ENCODE data around the gene LARP4B.

LARP4B gene

GRCh38 chr10:931326-932318, at the start of gene LARP4B (continued):
- TF ChIP-seq PATZ1 (tag by site-specific recombination; IDR thresholded peaks at IDR 0.05): peak; percentile 73

- H3K9me3 ChIP-seq (ENCODE audit: control insufficient read depth, insufficient read depth, low read depth, low read length): no peaks in the 10 kb centered on the region
- no peak overlapping the region for H3K27ac ChIP-seq (ENCODE audit: extremely low read depth, low read depth, low read length)
- POLR2A ChIA-PET: no interaction called here
- TF ChIP-seq SETDB1 (IDR thresholded peaks at IDR 0.05; ENCODE audit: insufficient read length, low read length): peak; percentile 94
- peak; percentile 100 for TF ChIP-seq ZNF585B (tag by site-specific recombination; IDR thresholded peaks at IDR 0.05)
- TF ChIP-seq TRIM28 (IDR thresholded peaks at IDR 0.05; ENCODE audit: borderline replicate concordance, low read length): peak; percentile 97
- no peak for TF ChIP-seq ZNF23 (tag by site-specific recombination; IDR thresholded peaks at IDR 0.05; ENCODE audit: borderline replicate concordance)
- CTCF ChIA-PET: no interaction called here
- H3K4me1 ChIP-seq (ENCODE audit: control insufficient read depth, insufficient read depth, low read length): no peaks in the 10 kb centered on the region
- no peak overlapping the region for H3K4me3 ChIP-seq (ENCODE audit: low read depth, low read length)
- peaks cover 0 to 10% of the 10 kb centered on the region in 2 experiments; a peak in 1 of 3 replicates for H3K36me3 ChIP-seq (ENCODE audit: control insufficient read depth in 2 of 2, insufficient read depth in 1 of 2, low read length in 2 of 2)
Measured at GRCh38 chr10:980468-981093, 49.1 kb upstream of the LARP4B start.

GRCh38 chr10:978826-979421, 47.4 kb upstream of the LARP4B start:
- no peaks in the 10 kb centered on the region for H3K4me1 ChIP-seq (ENCODE audit: control insufficient read depth, insufficient read depth, low read length)
- H3K9me3 ChIP-seq (ENCODE audit: control insufficient read depth, insufficient read depth, low read depth, low read length): no peaks in the 10 kb centered on the region
- no peak overlapping the region for H3K4me3 ChIP-seq (ENCODE audit: low read depth, low read length)
- peaks cover 0 to 6% of the 10 kb centered on the region in 2 experiments; a peak in 1 of 3 replicates for H3K36me3 ChIP-seq (ENCODE audit: control insufficient read depth in 2 of 2, insufficient read depth in 1 of 2, low read length in 2 of 2)
- no peak overlapping the region for H3K27ac ChIP-seq (ENCODE audit: extremely low read depth, low read depth, low read length)
- CTCF ChIA-PET: no interaction called here
- POLR2A ChIA-PET: no interaction called here
- TF ChIP-seq GLIS2 (tag by site-specific recombination; IDR thresholded peaks at IDR 0.05): no peak
- TF ChIP-seq ZNF529 (tag by site-specific recombination; IDR thresholded peaks at IDR 0.05; ENCODE audit: insufficient replicate concordance): peak; percentile 74
- TF ChIP-seq SP7 (tag by site-specific recombination; IDR thresholded peaks at IDR 0.05): 0 out of 2 replicates have a peak, but pooled peaks have one; percentile 21
- TF ChIP-seq SETDB1 (IDR thresholded peaks at IDR 0.05; ENCODE audit: insufficient read length, low read length): peak; percentile 90
- TF ChIP-seq TRIM28 (IDR thresholded peaks at IDR 0.05; ENCODE audit: borderline replicate concordance, low read length): peak; percentile 78; the same call in 1 of the 2 replicates
- TF ChIP-seq ZNF549 (tag by site-specific recombination; IDR thresholded peaks at IDR 0.05): peak; percentile 48; the same call in 1 of the 2 replicates
- TF ChIP-seq ZNF148 (tag by site-specific recombination; IDR thresholded peaks at IDR 0.05; ENCODE audit: borderline replicate concordance): no peak
- TF ChIP-seq ZNF37A (tag by site-specific recombination; IDR thresholded peaks at IDR 0.05): peak; percentile 33; the same call in 1 of the 2 replicates
- no peak for TF ChIP-seq BCL11A (tag by site-specific recombination; IDR thresholded peaks at IDR 0.05; ENCODE audit: low read depth)
- TF ChIP-seq ZNF610 (tag by site-specific recombination; IDR thresholded peaks at IDR 0.05; ENCODE audit: borderline replicate concordance): peak; percentile 91
- peak; percentile 57 for TF ChIP-seq ZNF510 (tag by site-specific recombination; IDR thresholded peaks at IDR 0.05; ENCODE audit: insufficient replicate concordance)
- TF ChIP-seq FEZF1 (tag by site-specific recombination; IDR thresholded peaks at IDR 0.05): peak; percentile 93
- TF ChIP-seq ZNF184 (tag by site-specific recombination; IDR thresholded peaks at IDR 0.05): peak; percentile 76; the same call in 1 of the 2 replicates
- TF ChIP-seq ZNF626 (tag by site-specific recombination; IDR thresholded peaks at IDR 0.05): peak; percentile 98
- TF ChIP-seq ZNF558 (tag by site-specific recombination; IDR thresholded peaks at IDR 0.05): 0 out of 2 replicates have a peak, but pooled peaks have one; percentile 47
- 0 out of 2 replicates have a peak, but pooled peaks have one; percentile 18 for TF ChIP-seq SCRT1 (tag by site-specific recombination; IDR thresholded peaks at IDR 0.05; ENCODE audit: borderline replicate concordance)
- no peak for TF ChIP-seq ZNF302 (tag by site-specific recombination; IDR thresholded peaks at IDR 0.05; ENCODE audit: low read depth)
- TF ChIP-seq ZFP3 (tag by site-specific recombination; IDR thresholded peaks at IDR 0.05; ENCODE audit: low read depth): no peak
- peak; percentile 92; the same call in 1 of the 2 replicates for TF ChIP-seq ZNF280D (tag by site-specific recombination; IDR thresholded peaks at IDR 0.05)
